22Rv1 (cell line): ENCODE data around the gene ADCY7.

Experiments
- H3K27ac ChIP-seq: fragments of 450-650 bp; 2 replicates; pipeline ENCODE4 v1.5.1; 2017
- CTCF ChIP-seq: fragments of 450-650 bp; IDR thresholded peaks from 2 replicates; pipeline ENCODE4 v1.5.1; 2017; ENCODE audit warnings: mild to moderate bottlenecking
- ZFX ChIP-seq: fragments of 450-650 bp; IDR thresholded peaks from 2 replicates; pipeline ENCODE4 v1.6.1; 2017; ENCODE audit warnings: antibody characterized with exemption, borderline replicate concordance

The ADCY7 gene

GRCh38 chr16:50245417-50246298, 20.7 kb upstream of the ADCY7 start:
- H3K27ac ChIP-seq, result no peak overlapping the region
- TF ChIP-seq ZFX, result no peak
- TF ChIP-seq CTCF, result peak; percentile 52

GRCh38 chr16:50246299-50247122, 19.8 kb upstream of the ADCY7 start:
- H3K27ac ChIP-seq, result no peak overlapping the region
- TF ChIP-seq ZFX, result no peak
- no peak for TF ChIP-seq CTCF

- no peak overlapping the region for H3K27ac ChIP-seq
Observed at GRCh38 chr16:50247123-50247905, 19.0 kb upstream of the ADCY7 start.

GRCh38 chr16:50247906-50248608, 18.3 kb upstream of the ADCY7 start:
- H3K27ac ChIP-seq, result no peak overlapping the region
- no peak for TF ChIP-seq CTCF
- TF ChIP-seq ZFX, result no peak

More at GRCh38 chr16:50247123-50247905, 19.0 kb upstream of the ADCY7 start:
- TF ChIP-seq ZFX (no peak), CTCF (no peak)

- H3K27ac ChIP-seq, result no peak overlapping the region
- TF ChIP-seq ZFX (no peak), CTCF (no peak)
Observed at GRCh38 chr16:50248845-50249244, 17.5 kb upstream of the ADCY7 start.

- TF ChIP-seq ZFX (no peak), CTCF (no peak)
- no peak overlapping the region for H3K27ac ChIP-seq
Observed at GRCh38 chr16:50251375-50252081, 14.8 kb upstream of the ADCY7 start.
